GM10847 (cell line): ENCODE data around the gene LARP4B.

Source experiments
- POLR2A ChIP-seq: IDR thresholded peaks from 2 replicates; pipeline ENCODE4 v1.6.1; 2011; ENCODE audit not compliant: insufficient read length; ENCODE audit errors: extremely low read depth

Gene LARP4B

GRCh38 chr10:773562-774161 is 157.8 kb downstream of the LARP4B start:
- TF ChIP-seq POLR2A = no peak

GRCh38 chr10:772227-772637 is 159.3 kb downstream of the LARP4B start:
- TF ChIP-seq POLR2A = no peak

- TF ChIP-seq POLR2A = no peak
Measured at GRCh38 chr10:771647-772046, 159.9 kb downstream of the LARP4B start.

GRCh38 chr10:770975-771374 is 160.5 kb downstream of the LARP4B start:
- no peak for TF ChIP-seq POLR2A

- no peak for TF ChIP-seq POLR2A
Measured at GRCh38 chr10:767794-768193, 163.7 kb downstream of the LARP4B start.

- TF ChIP-seq POLR2A = no peak
Measured at GRCh38 chr10:767211-767610, 164.3 kb downstream of the LARP4B start.

GRCh38 chr10:761376-761775 is 170.1 kb downstream of the LARP4B start:
- no peak for TF ChIP-seq POLR2A

- TF ChIP-seq POLR2A = no peak
Measured at GRCh38 chr10:760622-761021, 170.9 kb downstream of the LARP4B start.

GRCh38 chr10:759898-760477 is 171.5 kb downstream of the LARP4B start:
- TF ChIP-seq POLR2A = no peak
